ENCODE data around the gene UNC5B.

DNA sequence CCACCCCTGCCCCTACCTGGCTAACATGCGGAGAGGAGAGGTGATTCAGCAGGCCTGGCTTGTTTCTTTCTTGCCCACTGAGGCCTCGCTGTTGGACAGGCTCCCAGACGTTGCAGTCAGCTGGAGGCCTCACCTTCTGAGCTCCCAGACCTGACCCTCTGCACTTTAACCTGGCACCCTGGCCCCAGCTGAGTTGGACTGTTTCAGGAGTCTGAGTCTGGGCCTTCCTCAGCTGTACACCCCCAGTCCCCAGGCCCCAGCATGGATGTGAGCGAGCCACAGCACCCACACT, 35.0 kb downstream of the UNC5B start:
- TF ChIP-seq, protein P1, sequence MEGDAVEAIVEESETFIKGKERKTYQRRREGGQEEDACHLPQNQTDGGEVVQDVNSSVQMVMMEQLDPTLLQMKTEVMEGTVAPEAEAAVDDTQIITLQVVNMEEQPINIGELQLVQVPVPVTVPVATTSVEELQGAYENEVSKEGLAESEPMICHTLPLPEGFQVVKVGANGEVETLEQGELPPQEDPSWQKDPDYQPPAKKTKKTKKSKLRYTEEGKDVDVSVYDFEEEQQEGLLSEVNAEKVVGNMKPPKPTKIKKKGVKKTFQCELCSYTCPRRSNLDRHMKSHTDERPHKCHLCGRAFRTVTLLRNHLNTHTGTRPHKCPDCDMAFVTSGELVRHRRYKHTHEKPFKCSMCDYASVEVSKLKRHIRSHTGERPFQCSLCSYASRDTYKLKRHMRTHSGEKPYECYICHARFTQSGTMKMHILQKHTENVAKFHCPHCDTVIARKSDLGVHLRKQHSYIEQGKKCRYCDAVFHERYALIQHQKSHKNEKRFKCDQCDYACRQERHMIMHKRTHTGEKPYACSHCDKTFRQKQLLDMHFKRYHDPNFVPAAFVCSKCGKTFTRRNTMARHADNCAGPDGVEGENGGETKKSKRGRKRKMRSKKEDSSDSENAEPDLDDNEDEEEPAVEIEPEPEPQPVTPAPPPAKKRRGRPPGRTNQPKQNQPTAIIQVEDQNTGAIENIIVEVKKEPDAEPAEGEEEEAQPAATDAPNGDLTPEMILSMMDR (IDR thresholded peaks at IDR 0.05): no peak
- no peak for TF ChIP-seq POLR2A (IDR thresholded peaks at IDR 0.05)
